Stimulated activated CD4-positive, alpha-beta T cell treated with anti-CD3 and anti-CD28 coated beads, Interleukin-2, amount 100 ng/mL, for 4 hours (primary cell): ENCODE results near the gene OLFM2.
A peak's percentile ranks its signal among the peaks of the same experiment; 100 is the strongest.

Experiments
- DNase-seq: peaks from one replicate; pipeline ENCODE4 v3.0.0-alpha.2; 2020; ENCODE audit warnings: low read depth

OLFM2 gene

DNA sequence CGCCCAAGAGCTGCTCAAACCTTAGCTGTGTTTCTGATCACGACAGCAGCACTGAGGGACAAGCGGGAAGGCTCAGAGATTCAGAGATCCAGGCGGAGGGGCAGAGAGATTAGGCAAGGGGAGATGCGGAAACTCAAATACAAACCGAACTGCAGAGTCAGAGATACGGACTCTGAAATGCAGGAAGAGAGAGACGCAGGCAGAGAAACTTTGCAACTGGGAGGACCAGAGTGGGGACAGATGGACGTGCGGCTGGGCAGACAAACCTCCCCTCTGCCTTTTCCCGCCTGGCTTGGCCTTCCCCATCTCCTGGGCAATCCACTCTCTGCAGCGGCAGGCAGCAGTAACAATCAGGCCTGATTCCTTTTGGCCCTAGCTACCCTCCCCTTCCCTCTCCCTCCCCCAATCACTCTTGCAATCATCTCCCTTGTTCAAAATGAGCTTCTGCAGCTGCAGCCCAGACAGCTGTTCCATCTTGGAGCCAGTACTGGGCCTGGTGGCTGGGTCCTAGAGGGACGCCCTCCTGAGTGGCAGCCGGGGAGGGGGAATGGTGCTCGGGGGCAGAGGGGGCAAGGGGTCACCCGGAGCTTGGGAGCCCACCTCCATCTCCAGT lies 29.7 kb downstream of the OLFM2 start:
- DNase-seq = no peak

DNA sequence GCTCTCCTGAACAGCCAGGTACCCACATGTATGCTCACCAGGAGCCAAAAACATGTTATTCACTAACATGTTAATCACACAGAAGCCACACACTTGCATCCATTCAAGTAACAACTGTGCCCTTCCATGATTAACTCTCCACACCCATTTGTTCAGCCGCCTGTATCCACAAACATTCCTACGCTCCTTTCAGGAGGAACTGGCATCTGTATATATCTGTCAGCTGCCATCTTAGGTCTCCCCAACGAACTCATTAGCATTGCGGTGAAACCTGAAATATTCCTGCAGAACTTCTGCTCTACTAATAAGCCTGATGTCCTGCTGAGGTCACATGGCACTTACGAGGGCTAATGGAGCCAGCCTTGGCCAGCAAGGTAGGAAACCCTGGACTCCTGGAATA lies 33.0 kb downstream of the OLFM2 start:
- DNase-seq = no peak

DNA sequence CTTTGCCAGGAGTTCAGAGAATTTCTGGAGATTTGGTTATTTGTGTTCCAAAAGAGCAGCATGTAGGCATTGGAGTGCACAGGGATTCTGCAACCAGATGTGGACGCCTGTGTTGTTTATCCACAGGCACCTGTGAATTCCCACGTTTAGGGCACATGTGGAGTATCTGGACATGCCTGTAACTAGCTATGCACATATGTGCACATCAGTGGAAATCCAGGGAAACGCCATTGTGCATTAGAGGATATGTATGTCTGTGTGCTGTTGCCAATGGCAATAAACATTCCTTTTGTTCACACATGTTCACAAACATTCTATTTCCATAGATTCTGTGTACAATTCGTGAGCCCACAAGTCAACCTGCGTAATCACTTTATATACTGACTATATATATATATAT lies 34.7 kb downstream of the OLFM2 start:
- DNase-seq = no peak

DNA sequence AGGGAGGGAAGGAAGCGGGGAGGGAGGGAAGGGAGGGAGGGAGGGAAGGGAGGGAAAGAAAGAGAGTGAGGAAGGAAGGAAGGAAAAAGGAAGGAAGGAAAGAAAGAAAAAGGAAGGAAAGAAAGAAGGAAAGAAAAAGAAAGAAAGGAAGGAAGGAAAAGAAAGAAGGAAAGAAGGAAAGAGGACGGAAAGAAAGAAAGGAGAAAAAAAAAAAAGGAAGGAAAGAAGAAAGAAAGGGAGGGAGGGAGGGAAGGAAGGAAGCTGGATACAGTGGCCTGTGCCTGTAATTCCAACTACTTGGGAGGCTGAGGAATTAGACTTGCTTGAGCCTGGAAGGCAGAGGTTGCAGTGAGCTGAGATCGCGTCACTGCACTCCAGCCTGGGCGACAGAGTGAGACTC lies 35.3 kb downstream of the OLFM2 start:
- no peak for DNase-seq

DNA sequence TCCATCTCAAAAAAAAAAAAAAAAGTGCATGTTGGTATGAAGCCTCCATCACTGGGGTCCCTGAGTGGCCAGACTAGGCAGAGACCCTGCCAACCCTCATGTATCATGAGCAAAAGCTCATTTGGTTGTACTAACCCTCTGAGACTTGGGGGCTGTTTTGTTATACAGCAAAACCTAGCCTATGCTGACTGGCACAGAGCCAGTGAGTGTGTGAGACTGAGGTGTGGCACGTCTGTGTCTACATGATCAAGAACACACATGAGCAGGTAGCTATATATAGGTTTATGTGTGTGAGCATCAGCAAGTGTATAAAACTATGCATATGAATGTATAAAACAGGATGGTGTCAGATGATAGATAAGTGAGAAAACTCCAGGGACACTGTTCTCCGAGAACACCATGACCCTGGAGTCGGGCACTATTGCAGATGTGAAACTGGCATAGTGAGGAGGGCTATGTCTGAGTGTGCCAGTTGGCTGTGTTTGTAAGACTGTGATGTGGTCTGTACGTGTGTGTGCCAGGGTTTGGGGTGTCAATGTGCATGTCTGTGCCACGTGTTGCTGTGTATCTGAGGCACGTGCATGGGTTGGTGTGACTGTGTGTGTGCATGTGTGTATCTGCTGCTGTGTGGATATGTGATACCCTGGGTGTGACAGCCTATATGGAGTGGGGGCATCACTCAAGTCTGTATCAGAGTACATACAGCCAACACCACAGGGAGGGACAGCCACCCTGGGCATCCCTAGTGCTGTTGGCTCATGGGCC lies 44.5 kb downstream of the OLFM2 start:
- no peak for DNase-seq

DNA sequence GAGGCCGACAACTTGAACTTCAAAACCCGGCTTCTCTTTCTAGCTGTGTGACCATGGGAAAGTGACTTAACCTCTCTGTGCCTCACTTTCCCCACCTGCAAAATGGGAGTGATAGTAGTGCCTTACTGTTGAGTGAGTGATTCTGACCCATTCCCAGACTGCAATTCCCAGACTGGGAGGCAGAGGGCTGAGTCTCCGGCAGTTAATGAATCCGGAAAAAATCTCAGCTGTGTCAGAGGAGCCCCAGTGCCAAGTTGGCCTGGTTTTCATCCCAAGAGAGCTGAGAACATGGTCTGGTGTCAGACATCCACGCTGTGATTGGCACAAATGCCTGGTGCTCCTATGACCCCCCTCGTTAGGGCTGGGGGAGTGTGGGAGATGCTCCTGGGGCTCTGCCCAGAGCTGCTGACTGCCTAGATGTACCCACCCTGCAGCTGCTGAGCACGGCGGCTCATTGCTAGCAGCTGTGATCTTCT lies 51.2 kb downstream of the OLFM2 start:
- DNase-seq = no peak

DNA sequence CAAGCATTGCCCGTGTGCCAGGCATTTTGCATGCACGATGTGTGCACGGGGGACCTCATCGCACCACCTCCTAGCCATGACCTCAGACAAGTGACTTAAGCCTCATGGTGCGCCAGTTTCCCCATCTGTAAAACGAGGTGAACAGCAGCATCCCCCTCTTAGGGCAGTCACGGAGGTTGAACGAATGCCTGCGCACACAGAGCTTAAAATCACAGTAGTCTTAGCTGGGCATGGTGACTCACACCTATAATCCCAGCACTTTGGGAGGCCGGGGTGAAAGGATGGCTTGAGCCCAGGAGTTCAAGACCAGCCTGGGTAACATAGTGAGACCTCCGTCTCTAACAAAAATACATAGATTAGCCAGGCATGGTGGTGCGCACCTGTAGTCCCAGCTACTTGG lies 52.6 kb downstream of the OLFM2 start:
- DNase-seq = no peak

DNA sequence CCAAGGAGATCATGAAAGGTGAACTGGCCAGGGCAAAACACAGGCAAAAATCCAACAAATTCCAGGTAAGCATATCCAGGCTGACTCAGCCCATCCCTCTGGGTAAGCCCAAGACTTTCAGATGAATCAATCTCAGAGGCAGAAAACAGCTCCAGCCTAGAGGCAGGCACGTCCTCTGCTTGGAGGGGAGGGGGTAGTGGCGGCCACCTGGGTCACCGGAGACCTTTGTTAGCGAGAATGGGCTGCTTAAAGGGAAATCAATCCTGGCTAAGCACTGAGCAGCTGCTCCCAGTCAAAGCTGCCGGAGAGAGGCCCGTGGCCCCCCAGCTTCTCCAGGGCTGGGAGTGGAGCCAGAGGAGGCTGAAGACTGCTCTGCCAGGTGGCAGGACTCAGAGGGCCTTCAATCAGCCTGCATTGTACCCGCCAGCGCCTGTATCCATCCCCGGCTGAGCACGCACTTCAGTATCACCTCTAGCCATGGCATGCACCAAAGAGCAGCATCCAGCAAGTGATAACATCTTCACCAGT lies 53.0 kb downstream of the OLFM2 start:
- DNase-seq = no peak

DNA sequence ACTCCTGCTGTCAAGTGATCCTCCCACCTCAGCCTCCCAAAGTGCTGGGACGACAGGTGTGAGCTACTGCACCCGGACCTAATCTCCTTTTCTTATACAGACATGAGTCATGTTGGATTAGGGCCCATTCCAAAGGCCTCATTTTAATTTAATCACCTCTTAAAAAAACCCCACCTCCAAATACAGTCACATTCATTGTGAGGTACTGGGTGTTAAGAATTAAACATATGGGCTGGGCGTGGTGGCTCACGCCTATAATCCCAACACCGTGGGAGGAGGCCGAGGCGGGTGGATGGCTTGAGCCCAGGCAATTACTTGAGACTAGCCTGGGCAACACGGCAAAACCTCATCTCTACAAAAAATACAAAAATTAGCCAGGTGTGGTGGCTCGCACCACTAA lies 54.6 kb downstream of the OLFM2 start:
- no peak for DNase-seq

DNA sequence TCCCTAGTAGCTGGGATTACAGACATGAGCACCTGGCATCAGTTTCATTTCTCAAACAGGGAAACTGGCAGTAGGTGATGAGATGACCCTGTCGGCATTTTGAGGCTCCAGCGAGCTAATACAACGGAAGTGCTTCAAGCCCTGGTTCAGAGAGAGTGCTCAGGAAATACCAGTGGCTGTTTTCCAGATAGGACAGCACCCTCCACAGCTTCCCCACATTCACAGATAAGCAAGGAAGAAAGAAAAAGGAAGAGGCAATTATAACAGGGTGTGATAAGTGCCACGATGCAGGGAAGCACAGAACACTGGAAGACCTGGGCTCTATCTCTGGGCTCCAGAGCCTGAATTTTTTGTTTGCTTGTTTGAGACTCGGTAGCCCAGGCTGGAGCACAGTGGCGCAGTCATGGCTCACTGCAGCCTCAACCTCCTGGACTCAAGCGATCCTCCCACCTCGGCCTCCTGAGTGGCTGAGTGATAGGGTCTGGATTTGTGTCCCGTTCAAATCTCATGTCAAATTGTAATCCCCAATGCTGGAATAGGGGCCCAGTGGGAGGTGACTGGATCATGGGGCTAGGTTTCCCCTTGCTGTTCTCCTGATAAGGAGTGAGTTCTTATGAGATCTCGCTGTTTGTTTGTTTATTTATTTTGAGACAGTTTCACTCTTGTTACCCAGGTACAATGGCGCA lies 57.7 kb downstream of the OLFM2 start:
- DNase-seq = no peak

DNA sequence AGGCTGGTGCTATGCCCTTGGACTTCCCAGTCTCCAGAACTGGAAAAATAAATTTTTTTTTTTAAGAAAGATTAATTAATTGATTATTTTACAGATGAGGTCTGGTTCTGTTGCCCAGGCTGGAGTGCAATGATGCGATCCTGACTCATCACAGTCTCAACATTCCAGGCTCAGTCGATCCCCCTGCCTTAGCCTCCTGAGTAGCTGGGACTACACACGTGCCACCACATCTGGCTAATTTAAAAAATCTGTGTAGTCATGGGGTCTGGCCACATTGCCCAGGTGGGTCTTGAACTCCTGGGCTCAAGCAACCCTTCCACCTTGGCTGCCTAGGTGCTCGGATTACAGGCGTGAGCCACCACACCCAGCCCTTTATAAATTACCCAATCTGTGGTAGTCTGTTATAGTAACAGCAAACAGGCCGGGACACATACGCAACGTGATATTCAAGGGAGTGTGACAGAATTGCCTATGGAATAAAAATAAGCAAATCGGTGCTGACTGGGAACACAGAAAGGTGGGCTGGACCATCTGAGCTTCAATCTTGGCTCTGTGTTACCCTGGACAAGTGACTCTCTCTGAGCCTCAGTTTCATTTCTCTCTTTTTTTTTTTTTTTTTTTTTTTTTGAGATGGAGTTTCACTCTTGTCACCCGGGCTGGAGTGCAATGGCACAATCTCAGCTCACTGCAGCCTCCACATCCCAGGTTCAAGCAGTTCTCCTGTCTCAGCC lies 58.4 kb downstream of the OLFM2 start:
- no peak for DNase-seq

DNA sequence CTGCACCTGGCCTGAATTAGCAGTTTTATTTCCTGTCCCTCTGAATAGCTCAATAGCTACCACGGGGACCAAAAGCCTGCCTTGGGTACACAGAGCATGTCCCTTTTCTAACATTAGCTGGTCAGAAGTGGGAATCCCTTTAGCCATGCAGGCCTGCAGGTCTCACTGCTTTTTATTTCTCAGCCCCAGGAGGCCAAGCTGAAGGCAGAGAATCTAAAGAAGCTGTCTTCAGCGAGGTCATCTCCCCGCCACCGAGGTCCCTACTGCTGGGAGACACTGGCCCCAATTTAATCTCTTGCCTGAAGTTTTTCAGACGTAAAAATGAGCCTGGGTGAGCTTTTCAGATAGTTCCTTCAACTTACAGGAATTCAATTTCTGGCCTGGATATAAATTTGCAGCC lies 60.5 kb downstream of the OLFM2 start:
- no peak for DNase-seq

DNA sequence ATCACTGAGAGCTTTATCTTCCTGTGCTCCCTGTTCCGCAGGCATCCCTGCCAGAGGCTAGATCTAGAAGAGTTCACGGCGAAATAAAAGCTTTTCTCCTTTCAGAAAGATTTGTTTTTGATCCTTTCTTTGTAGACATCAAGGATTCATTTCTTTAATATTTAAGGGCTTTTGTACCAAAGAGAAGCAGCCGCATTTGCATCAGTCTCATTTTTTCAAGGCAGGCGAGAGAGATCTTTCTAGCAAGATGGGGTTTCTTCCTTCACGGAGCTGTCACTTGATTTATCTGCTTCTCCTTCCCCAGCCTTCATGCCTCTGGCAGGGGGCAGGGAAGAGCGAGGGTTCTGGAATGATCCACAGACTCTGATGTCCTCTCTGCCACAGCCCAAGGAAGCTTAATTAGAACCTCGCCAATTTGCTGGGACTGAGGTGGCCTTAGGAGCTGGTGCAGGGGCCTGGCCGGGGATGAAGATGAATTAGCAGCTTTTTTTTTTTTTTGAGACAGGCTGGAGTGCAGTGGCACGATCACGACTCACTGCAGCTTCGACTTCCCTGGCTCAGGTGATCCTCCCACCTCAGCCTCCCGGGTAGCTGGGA lies 61.2 kb downstream of the OLFM2 start:
- DNase-seq = no peak

DNA sequence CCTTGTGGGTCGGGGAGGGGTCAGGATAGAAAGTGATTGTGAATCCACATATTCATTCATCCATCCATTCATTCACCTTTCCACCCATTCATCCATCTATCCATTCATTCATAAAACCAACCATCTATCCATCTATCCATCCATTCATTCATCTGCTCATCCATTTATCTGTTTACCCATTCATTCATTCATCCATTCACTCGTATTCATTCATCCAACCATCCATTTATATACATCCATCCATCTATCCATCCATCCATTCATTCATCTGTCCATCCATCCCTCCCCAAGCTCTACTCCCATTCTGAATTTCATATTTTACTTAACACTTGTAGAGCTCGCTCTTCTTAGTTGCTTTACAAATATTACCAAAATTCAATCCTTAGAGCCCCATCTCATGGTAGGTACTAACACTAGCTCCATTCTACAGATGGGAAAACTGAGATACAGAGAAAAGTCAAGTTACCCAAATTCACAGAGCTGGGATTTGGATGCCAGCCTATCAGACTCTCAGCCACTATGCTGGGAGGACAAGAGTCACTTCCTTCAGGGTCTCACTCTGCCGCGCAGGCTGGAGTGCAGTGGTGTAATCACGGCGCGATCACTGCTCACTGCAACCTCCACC lies 63.6 kb downstream of the OLFM2 start:
- DNase-seq = no peak

DNA sequence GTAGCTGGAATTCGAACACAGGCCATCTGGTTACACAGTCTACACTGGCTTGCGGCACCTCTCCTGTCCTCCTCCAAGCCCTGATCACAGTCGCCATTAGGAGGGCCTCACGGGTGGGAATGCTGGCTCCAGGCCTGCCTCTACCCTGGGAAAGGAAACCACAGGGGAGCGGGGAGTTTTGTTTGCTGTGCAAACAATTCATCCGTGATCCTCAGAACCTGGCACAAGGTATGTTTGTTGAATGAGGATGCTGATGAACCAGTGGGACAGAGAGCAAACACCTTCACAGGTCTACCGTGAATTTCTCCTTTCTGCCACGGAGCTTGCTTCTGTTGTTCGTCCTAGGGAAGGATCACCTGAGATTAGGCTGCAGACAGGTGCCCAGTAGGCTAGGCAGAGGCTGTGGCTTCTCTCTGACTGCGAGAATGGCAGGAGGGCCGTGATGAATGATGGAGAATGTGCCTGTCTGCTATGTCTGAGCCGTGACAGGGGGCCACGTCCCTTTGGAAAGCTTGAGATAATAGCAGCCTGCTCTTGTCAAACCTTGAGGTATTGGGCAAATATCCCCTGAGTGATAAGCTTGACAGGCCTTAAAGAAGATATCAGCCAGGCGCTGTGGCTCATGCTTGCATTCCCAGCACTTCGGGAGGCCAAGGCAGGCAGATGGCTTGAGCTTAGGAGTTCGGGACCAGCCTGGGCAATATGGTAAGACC lies 64.5 kb downstream of the OLFM2 start:
- no peak for DNase-seq

DNA sequence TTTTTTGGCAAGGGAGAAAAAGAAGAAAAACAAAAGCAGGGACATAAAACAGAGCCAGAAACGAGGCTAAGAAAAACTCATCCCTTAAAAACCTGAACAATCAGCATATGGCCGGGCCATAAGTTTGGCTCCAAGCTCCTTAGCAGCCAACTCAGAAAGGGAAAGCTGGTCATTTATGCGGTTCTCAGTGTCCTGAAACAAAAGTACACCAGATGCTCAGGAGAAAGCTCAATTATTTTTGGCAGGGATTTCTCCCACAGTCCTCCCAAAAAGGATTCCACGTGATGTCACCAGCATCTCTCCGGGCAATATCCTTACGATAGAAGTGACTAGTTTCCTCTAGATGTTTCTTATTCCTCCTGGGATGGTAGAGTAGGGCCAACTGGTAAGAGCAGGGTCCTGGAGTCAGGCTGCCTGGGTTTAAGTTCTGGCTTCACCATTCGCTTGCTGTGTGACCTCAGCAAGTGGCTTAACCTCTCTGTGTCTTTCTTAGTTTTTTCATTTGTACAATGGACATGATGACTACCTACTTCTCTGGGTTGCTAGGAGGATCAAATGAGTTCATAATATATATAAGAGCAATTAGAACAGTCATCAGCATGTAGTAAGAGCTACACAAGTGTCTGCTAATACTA lies 67.2 kb downstream of the OLFM2 start:
- no peak for DNase-seq

DNA sequence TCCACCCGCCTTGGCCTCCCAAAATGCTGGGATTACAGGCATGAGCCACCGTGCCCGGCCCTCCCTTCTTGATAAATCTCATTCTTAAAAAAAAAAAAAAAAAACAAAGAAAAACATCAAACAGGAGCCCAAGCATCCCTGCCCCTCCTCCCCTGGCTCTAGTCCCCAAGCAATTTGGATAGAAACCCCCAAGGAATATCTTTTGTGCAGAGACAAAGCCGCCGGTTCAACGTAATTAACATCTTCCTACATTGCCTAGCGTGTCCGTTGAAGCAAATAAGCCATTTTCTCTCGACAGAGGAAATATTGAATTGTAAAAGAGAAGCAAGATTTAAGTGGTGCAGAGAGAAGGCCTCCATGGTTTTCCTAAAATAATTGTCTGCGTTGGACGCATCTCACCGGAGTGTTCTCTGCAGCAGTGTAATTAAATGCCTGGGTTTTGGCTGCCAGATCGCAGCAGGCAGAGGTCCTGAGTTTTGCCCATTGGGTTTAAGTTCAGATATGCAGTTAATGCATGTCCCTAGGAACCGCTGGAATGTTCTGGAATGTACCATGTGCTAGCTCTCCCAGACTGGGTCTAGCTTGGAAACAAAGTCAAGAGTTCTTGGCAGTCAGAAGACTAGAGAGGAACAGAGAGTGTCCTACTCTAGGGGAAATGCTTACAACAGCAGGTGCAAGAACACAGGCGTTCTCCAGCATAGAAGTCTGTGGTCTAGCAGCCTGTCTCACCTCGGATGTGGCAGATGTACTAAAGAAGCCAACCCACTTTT lies 70.4 kb downstream of the OLFM2 start:
- no peak for DNase-seq

DNA sequence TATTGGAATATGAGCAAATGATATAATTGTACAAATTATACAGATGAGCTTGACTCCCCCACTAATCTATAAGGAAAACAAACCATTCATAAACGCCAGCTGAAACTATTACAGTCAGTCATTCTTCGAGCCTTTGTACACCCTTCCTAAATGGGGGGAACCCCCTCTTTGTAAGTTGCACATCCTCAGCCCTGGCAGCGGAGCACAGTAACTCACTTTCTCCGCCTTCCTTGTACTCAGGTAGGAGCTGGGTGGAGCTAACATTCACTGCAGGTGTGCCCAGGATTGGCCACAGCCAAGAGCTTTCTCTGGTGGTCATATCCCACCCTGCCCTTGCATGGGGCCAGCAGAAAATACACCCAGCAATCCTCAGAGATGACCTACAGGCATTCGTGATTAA lies 72.6 kb downstream of the OLFM2 start:
- DNase-seq = peak; percentile 13

DNA sequence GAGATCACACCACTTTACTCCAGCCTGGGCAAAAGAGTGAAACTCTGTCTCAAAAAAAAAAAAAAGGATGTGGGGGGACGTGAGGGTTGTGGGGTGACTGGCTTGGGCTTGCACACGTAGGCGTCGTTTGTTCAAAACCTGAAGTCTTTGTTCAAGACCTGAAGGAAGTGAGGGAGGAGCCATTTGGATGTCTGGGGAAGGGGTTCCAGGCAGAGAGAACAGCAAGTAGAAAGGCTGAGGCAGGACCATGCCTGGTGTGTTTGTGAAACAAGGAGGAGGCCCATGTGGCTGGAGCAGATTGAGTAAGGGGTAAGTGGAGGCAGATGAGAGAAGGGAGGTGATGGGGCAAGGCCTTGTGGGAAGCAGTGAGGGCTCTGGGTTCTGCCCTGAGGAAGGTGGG lies 73.4 kb downstream of the OLFM2 start:
- DNase-seq = no peak

DNA sequence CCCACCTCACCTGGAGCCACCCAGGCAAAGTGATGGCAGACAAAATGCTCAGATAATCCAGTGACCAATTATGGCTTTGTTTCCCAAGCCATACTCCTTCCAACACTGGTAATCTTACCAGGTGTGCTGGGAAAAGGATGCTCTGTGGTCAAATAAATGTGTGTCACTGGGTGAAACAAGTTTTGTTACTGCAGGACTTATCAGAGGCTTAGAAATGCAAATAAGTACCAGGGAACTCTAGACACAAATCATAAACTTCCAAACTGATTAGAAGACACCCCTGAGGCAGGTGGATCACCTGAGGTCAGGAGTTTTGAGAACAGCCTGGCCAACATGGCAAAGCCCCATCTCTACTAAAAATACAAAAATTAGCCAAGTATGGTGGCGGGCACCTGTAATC lies 74.8 kb downstream of the OLFM2 start:
- no peak for DNase-seq
